ENCODE measurements around the gene FOXL2.

Gene FOXL2

DNA sequence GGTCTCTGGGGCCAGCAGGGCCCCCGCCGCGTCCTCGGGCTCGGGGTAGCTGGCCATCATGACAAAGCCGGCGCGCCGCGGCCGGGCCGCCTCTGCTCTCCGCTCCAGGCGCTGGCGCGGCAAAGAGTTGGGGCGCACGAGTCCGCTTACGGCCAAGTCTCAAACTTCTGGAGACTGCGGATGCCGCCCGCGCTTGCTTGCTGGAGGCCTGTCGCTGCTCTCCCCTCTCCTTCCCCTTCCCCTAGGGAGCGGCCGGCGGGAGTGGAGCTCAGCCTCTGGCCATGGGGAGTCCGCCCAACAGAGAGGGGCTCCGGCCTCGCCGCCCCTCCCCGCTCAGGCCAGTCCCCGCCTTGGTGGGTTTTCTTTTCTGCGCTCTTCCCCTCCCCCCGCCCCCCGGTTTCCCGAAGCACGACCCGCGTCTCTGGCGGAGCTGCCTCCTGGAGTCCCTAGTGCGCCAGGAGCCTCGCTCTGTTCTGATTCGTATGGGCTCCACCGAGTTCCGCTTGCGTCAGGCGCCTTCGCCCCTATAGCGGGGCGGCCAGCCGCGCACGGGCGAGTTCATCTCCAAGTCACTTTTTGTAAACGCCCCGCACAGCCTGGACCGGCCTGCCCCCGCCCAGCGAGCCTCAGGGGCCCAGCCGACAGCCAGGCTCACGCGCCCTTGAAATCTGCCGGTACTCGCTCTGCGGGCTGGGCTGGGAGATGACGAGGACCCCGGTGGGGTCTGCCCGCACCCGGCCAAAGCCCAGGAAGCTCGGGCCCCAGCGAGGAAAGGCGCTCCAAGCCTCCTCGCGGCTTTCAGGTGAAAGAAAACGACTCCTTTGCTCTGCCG is at the start of gene FOXL2, which contains the start of gene FOXL2NB:
TSS of gene FOXL2 (minus strand) at position 475 of the 832 bp plus-strand sequence. CDS start at position 60, 415 bp downstream.
TSS of gene FOXL2NB (plus strand) at position 555 of the 832 bp plus-strand sequence. CDS start at position 703, 148 bp downstream.
- peak within 1 kb of the TSS; percentile 43 for H3K4me3 ChIP-seq (ENCODE audit: low read depth, low read length)

DNA sequence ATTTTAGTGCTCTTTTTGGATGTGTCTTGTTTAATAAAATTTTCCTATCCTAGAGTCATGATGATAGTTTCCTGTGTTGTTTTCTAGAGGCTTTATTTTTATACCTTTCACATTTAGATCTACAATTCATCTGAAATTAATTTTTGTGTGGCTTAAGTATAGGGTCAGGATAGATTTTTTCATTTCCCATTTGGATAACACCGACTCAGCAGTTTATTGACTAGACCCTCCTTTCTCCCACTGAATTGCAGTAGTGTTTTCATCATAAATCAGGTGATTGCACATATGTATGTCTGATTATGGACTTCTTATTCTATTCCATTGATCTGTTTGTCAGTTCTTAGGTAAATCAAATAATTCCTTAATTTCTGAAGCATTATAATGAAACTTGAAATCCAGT is 48.8 kb upstream of the FOXL2 start:
- no peak overlapping the region for H3K4me3 ChIP-seq (ENCODE audit: low read depth, low read length)

GRCh38 chr3:138987181-138987580 is 40.2 kb upstream of the FOXL2 start:
- H3K4me3 ChIP-seq (ENCODE audit: low read depth, low read length) = no peak overlapping the region

DNA sequence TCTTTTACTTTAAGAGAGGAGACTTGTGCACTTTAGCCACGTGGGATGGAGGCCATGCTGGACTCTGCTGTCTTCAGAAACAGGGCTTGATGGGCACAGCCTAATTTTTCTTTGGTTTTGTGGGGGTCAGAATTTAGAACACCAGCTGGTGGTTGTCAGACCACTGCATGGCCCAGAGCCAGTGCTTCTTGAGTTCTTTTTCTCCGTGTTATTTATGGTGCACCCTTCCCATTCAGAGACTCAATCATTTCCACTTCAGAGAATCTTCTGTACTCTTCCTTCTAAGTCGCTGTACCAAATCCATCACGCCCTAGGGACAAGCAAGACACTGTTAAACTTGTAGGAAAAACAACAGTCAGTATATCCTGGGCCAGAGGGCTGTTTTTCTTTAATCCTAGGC is 39.0 kb upstream of the FOXL2 start:
- no peak overlapping the region for H3K4me3 ChIP-seq (ENCODE audit: low read depth, low read length)

DNA sequence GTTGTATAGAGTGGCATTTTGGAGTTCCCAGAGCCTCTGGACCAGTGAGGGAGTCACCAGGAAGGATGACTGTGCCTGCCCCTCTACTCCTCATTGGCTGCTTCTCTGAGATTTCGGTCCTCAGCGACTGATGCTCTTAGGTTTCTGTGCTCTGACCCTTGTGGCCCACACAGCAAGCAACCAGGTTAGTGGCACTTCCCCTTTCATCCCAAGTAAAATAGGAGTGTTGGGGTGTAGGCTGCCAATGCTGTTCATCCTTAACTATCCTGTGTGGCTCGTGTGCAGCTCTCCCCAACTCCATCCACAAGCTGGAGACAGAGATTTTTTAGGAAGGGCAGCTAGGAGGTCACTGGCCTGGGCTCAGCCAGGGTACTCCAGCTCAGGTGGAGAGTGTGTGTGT is 37.9 kb upstream of the FOXL2 start:
- no peak overlapping the region for H3K4me3 ChIP-seq (ENCODE audit: low read depth, low read length)

- H3K4me3 ChIP-seq (ENCODE audit: low read depth, low read length) = no peak overlapping the region
Observed at GRCh38 chr3:138976047-138976446, 29.1 kb upstream of the FOXL2 start.

GRCh38 chr3:138975351-138975750 is 28.4 kb upstream of the FOXL2 start:
- H3K4me3 ChIP-seq (ENCODE audit: low read depth, low read length) = no peak overlapping the region

DNA sequence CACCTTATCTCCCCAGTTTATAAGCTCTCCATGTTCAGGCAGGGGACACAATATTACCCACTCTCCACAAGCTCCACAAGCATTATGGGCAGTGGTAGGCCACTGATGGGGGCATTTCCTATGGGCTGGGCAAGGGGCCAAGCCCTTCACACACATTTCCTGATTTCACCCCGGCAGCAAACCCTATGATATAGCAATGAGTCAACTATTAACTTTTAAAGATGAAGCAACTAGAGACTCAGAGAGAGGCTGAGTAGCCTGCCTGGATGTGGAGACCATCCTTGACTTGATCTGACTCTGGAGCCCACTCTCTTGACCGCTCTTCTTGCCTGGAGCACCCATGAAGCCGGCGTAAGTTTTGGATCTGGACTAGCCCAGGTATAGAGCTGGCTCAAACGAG is 27.5 kb upstream of the FOXL2 start:
- no peak overlapping the region for H3K4me3 ChIP-seq (ENCODE audit: low read depth, low read length)

GRCh38 chr3:138972941-138973340 is 26.0 kb upstream of the FOXL2 start:
- H3K4me3 ChIP-seq (ENCODE audit: low read depth, low read length) = no peak overlapping the region

- H3K4me3 ChIP-seq (ENCODE audit: low read depth, low read length) = no peak overlapping the region
Observed at GRCh38 chr3:138971766-138972320, 24.9 kb upstream of the FOXL2 start.

DNA sequence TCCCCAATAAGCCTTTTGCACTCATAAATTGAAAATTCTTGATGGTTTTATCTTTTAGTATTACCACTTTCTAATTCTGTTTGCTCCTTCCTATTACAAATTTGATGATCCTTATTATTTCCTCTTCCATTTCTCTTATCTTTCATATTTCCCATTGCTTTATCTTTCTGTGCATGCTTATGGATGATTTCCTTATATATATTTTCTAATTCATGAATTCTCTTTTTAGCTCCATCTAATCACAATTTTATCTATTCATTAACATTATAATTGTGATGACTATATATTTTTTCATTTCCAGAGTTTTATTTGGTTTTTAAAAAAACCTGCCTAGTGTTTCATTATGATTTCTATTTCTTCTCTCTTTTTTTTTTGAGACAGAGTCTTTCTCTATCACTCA is 18.0 kb upstream of the FOXL2 start:
- H3K4me3 ChIP-seq (ENCODE audit: low read depth, low read length) = no peak overlapping the region

DNA sequence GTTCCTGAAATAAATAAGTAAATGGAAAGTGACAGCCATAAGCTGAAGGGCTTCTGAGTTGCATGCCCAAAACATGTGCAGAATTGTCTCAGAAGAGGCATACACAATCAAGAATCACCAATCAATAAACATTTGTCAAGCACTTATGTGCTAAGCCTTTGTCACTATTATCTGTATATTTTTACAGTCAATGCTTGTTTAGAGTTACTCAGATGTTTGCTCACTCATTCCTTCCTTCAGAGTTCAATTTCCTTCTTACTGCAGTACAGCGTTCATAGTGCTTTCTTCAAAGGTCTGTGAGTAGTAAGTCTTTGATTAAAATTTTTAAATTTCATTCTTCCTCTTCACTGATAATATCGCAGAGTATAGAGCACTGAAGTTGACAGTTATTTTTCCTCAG is 17.3 kb upstream of the FOXL2 start:
- H3K4me3 ChIP-seq (ENCODE audit: low read depth, low read length) = no peak overlapping the region

DNA sequence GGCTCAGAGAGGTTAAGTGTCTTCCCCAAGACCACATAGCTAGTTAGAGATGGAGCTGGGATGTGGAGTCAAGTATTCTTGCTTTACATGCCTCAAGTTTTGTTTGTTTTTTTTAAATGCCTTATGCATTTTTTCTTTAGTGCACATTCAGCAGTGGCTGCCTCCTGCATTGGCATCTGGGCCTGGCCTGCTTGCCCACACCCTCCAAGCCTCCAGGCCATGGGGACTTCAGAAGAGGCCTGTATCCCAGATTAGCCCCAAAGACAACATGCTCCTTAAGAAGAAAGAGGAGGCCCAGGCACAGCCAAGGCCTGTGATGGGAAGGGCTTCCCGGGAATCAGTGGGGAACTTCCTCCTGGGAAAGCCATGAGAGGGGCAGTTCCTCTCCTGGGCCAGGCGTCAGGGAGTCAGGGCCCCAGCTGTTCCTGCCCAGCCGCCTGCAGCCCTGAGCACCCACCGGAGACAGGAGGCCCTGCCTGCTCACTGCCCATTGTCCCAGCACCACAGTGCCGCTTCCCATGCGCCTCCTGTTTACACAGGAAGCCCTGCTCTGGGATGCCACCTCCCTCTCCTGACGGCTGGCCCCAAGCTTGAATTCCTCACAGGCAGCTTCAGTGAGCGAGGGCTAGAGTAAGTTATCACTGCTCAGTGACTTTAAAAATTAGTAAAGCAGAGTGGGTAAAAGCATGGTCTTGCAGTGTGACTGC is 16.1 kb upstream of the FOXL2 start:
- no peak overlapping the region for H3K4me3 ChIP-seq (ENCODE audit: low read depth, low read length)

DNA sequence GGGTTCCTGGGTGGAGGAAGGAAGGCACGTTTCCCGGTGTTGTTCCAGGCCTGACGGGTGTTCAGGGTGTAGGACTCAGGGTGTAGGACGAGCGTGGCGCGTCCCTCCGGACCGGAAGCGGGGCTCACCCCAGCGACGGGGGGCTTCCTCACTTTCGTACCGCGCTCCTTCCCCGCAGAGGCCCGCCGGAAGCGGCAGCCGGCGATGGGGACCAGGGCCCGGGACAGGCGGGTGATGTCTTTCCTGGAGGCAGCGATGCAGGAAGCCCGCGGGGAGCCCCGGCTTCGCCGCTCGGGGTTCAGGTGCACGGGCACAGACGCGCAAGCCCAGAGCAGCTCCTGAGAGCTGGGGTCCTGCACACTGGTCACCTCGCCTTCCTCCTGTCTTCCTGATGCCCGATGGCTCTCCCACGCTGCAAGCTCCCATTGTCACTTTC is 13.5 kb upstream of the FOXL2 start:
- no peak overlapping the region for H3K4me3 ChIP-seq (ENCODE audit: low read depth, low read length)

GRCh38 chr3:138950701-138951100 is 3.8 kb upstream of the FOXL2 start:
- H3K4me3 ChIP-seq (ENCODE audit: low read depth, low read length) = no peak overlapping the region

DNA sequence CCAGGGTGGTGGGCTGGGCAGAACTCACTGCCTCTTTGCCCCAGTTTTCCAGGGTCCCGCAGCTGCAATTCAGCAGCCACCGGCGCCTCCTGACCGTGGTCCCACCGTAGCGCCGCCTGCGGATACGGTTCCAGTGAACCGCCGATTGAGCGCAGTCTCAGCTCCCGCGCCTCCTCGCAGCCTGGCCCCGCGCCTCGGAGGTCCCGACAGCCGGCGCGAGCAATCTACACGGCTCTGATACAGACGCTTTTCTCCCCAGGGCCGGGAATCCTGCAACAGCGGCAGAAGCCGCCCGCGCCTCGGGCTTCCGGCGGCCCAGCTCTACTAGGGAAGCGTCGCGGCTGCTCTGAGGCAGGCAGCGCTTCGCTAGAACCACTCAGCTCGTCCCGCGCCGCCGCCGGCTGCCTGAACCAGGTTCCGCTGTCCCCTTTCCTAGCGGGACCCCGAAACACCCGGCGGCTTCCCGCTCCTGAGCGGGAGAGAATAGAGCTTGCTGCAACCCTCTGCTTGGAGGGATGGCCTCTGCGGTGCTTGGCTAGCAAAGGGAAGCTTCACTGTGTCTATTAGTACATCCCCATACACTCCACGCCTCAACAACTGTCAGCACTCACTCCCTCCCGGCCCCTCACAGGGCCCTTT is 3.2 kb upstream of the FOXL2 start:
- H3K4me3 ChIP-seq (ENCODE audit: low read depth, low read length) = peak overlapping the region; percentile 14

DNA sequence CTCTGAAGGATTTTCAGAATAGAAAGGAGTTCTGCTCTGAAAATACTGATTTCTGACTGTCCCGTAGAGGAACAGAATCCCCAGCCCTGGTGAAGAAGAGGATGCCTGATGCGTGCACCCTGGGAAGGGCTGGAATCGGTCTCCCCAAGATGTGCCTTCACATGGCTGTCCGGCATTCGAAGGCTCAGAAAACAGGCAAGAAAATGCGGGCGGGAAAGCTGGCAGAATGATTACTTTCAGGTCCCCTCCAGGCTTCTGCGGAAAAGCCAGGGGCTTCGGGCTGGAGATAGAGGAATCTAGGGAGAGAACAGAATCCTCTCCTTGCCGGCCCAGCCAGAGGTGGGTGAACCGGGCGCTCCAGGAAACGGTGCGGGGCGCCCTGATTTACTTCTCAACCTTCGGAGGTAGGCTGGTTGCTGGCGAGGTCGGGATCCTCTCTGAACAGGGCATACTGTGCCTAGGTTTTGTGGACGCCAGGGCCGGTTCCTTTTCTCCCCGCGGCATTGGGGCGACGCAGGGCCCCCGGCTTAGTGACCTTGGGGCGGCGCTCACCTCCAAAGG is 2.6 kb upstream of the FOXL2 start:
- H3K4me3 ChIP-seq (ENCODE audit: low read depth, low read length) = peak overlapping the region; percentile 14

DNA sequence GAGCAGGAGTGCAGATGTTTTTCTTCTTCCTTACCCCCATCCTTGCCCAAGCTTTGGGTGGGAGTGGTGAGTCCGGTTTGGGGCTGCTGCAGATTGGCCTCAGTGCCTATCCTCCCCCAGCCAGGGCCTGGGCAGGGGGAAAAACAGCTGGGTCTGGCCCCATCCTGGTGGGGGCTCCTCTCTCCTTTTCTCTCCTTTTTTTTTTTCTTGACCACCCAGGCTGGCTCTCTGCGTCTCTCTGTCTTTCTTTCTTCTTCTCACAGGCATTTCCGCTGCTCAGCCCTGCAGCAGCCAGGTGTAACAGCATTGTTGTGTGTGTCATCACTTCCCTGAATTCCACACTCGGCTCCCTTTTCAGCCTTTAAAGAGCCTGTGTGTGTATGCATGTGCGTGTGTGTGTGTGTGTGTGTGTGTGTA is 2.1 kb upstream of the FOXL2 start:
- peak overlapping the region; percentile 4 for H3K4me3 ChIP-seq (ENCODE audit: low read depth, low read length)

DNA sequence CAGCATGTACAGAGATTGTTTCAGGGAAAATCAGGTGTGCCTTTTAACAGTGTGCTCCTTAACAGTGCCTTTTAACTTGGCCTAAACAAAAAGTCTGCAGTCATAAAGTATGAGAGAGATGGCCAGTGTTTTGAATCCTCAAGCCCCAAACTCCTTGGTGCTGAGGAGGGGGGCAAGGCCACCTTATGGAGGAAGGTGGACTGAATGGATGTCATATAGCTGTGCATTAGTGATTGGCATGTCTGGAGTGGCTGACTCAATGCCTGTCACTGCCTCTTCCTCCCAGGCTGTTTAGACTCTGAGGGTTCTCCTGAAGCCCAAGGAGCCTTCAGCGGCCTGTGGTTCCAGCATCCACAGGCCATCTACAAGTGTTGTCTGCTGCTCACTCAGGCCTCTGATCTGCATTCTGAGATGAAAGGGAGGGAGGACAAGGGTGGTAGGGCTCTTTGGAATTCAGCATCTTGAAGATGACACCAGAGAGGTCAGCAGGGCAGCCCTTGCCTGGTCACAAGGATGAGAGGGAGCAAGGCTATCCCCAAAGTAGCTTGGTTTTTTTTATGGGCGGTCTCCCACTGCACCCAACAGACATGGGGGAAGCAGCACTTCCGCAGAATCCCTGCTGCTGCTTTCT is 1.5 kb upstream of the FOXL2 start:
- no peak overlapping the region for H3K4me3 ChIP-seq (ENCODE audit: low read depth, low read length)

- H3K4me3 ChIP-seq (ENCODE audit: low read depth, low read length) = peak overlapping the region; percentile 43
Observed at GRCh38 chr3:138947495-138948121, 671 bp upstream of the FOXL2 start.

Measured in iPS-11a (cell line).